GM23338 (cell line): ENCODE measurements around the gene PRPF6. TPM values are rescaled to one million over a fixed set of nuclear protein-coding genes. Genes with fewer than 3 reads are reported as not detected.

ENCODE experiments used
- ATAC-seq: fragments of 200-7000 bp; cut with Tn5 transposase; 3 replicates; pipeline ENCODE4 v1.9.1; 2020
- DNase-seq: peaks from one replicate; pipeline ENCODE4 v3.0.0-alpha.2; 2015; ENCODE audit warnings: low spot score
- H2AFZ ChIP-seq: fragments of 200-600 bp; sonication (generic); 2 replicates; pipeline ENCODE4 v1.8.0; 2016; ENCODE audit warnings: antibody characterized with exemption, mild to moderate bottlenecking, moderate library complexity
- H3F3A ChIP-seq: fragments of 200-600 bp; sonication (generic); replicated peaks from 2 replicates; pipeline ENCODE4 v1.8.0; 2017; ENCODE audit warnings: antibody characterized with exemption, mixed run types, low read depth
- H3K27ac ChIP-seq: fragments of 200-600 bp; sonication (generic); 2 replicates; pipeline ENCODE4 v1.6.1; 2016; ENCODE audit warnings: low read depth
- H3K27me3 ChIP-seq: fragments of 200-600 bp; sonication (generic); 2 replicates; pipeline ENCODE4 v1.8.0; 2016; ENCODE audit warnings: mild to moderate bottlenecking, mixed run types, moderate library complexity; ENCODE audit not compliant: insufficient read depth
- H3K36me3 ChIP-seq: fragments of 200-600 bp; sonication (generic); 2 replicates; pipeline ENCODE4 v1.8.0; 2016; ENCODE audit warnings: mild to moderate bottlenecking; ENCODE audit not compliant: insufficient read depth
- H3K4me1 ChIP-seq: fragments of 200-600 bp; sonication (generic); 2 replicates; pipeline ENCODE4 v1.8.0; 2016; ENCODE audit warnings: mild to moderate bottlenecking, moderate library complexity; ENCODE audit not compliant: insufficient read depth
- H3K4me2 ChIP-seq: fragments of 200-600 bp; sonication (generic); 2 replicates; pipeline ENCODE4 v1.7.1; 2017; ENCODE audit warnings: mixed run types
- H3K4me3 ChIP-seq: fragments of 200-600 bp; sonication (generic); 2 replicates; pipeline ENCODE4 v1.6.1; 2016; ENCODE audit warnings: mixed run types
- H3K79me2 ChIP-seq: fragments of 200-600 bp; sonication (generic); replicated peaks from 2 replicates; pipeline ENCODE4 v1.8.0; 2017; ENCODE audit warnings: mild to moderate bottlenecking; ENCODE audit not compliant: insufficient read depth
- H3K9me2 ChIP-seq: fragments of 200-600 bp; sonication (generic); 2 replicates; pipeline ENCODE4 v1.8.0; 2017; ENCODE audit not compliant: insufficient read depth
- H4K20me1 ChIP-seq: fragments of 200-600 bp; sonication (generic); replicated peaks from 2 replicates; pipeline ENCODE4 v1.8.0; 2017; ENCODE audit warnings: mild to moderate bottlenecking; ENCODE audit not compliant: insufficient read depth
- H3K27ac Mint-ChIP-seq: 2 replicates; pipeline ENCODE4 v1.8.0; 2020; ENCODE audit warnings: inconsistent platforms, mild to moderate bottlenecking, moderate library complexity, mixed read lengths
- H3K27me3 Mint-ChIP-seq: 3 replicates; pipeline ENCODE4 v1.8.0; 2022; ENCODE audit warnings: low read depth, mild to moderate bottlenecking, moderate library complexity, mixed read lengths, inconsistent platforms; ENCODE audit not compliant: insufficient read depth, poor library complexity
- H3K36me3 Mint-ChIP-seq: 3 replicates; pipeline ENCODE4 v1.8.0; 2021; ENCODE audit warnings: low read depth, mild to moderate bottlenecking, inconsistent platforms, moderate library complexity, mixed read lengths
- H3K4me1 Mint-ChIP-seq: 3 replicates; pipeline ENCODE4 v1.8.0; 2020; ENCODE audit warnings: mild to moderate bottlenecking, inconsistent platforms, mixed read lengths
- H3K4me3 Mint-ChIP-seq: 3 replicates; pipeline ENCODE4 v1.8.0; 2021; ENCODE audit warnings: moderate library complexity, mild to moderate bottlenecking, inconsistent platforms, mixed read lengths
- H3K9me3 Mint-ChIP-seq: 3 replicates; pipeline ENCODE4 v1.8.0; 2020; ENCODE audit warnings: moderate library complexity, mild to moderate bottlenecking, inconsistent platforms, mixed read lengths
- CREB1 ChIP-seq: fragments of 250-450 bp; sonication (Bioruptor Pico); IDR thresholded peaks from 2 replicates; pipeline ENCODE4 v1.5.0; 2020; ENCODE audit warnings: low read depth, mild to moderate bottlenecking, moderate library complexity
- CTCF ChIP-seq, 2 experiments: fragments of 200-600 bp in 1 of 2; sonication (generic) in 1 of 2; conservative IDR thresholded peaks; 2 replicates each; pipeline versions ENCODE4 v1.5.1 to v1.6.1; 2016 to 2017; ENCODE audit warnings: antibody characterized with exemption in 2 of 2, low read depth in 2 of 2, mild to moderate bottlenecking in 2 of 2, moderate library complexity in 1 of 2
- ETS1 ChIP-seq: IDR thresholded peaks from 2 replicates; pipeline ENCODE4 v1.6.1; 2016; ENCODE audit warnings: antibody characterized with exemption
- EZH2 ChIP-seq: fragments of 200-600 bp; sonication (generic); IDR thresholded peaks from one replicate; pipeline ENCODE4 v1.8.0; 2017; ENCODE audit warnings: antibody characterized with exemption, mild to moderate bottlenecking, low read depth; ENCODE audit not compliant: unreplicated experiment
- EZH2phosphoT487 ChIP-seq: fragments of 200-600 bp; sonication (generic); IDR thresholded peaks from one replicate; pipeline ENCODE4 v1.8.1; 2018; ENCODE audit warnings: antibody characterized with exemption; ENCODE audit not compliant: unreplicated experiment
- JUNB ChIP-seq: IDR thresholded peaks from one replicate; pipeline ENCODE4 v1.6.1; 2016; ENCODE audit warnings: antibody characterized with exemption; ENCODE audit not compliant: unreplicated experiment
- NANOG ChIP-seq: IDR thresholded peaks from 2 replicates; pipeline ENCODE4 v1.6.1; 2016; ENCODE audit warnings: antibody characterized with exemption, borderline replicate concordance
- POLR2AphosphoS5 ChIP-seq: IDR thresholded peaks from 2 replicates; pipeline ENCODE4 v1.6.1; 2016; ENCODE audit warnings: antibody characterized with exemption, low read depth
- REST ChIP-seq: IDR thresholded peaks from one replicate; pipeline ENCODE4 v1.6.1; 2018; ENCODE audit warnings: antibody characterized with exemption; ENCODE audit not compliant: unreplicated experiment
- STAT1 ChIP-seq: IDR thresholded peaks from one replicate; pipeline ENCODE4 v1.6.1; 2016; ENCODE audit warnings: antibody characterized with exemption; ENCODE audit not compliant: unreplicated experiment
- ZNF114 ChIP-seq: fragments of 250-450 bp; sonication (Bioruptor Pico); IDR thresholded peaks from 2 replicates; pipeline ENCODE4 v1.5.0; 2020; ENCODE audit warnings: mild to moderate bottlenecking, moderate library complexity
- ZNF331 ChIP-seq: fragments of 250-450 bp; sonication (Bioruptor Pico); IDR thresholded peaks from 2 replicates; pipeline ENCODE4 v1.5.0; 2020; ENCODE audit warnings: low read depth, mild to moderate bottlenecking, moderate library complexity
- ZNF462 ChIP-seq: fragments of 250-450 bp; sonication (Bioruptor Pico); IDR thresholded peaks from 2 replicates; pipeline ENCODE4 v1.5.0; 2020; ENCODE audit warnings: mild to moderate bottlenecking, moderate library complexity
- polyA plus RNA-seq: library from polyadenylated mRNA; unstranded; fragments of >200 nt; fragmentation: Nextera tagmentation; extraction: Ambion mirVana; gene quantifications from 2 replicates; pipeline ENCODE4 v1.2.1, GENCODE V29; 2016
- total RNA-seq: library from RNA; depleted of rRNA; stranded (reverse); fragments of >200 nt; shearing (Covaris generic); gene quantifications from 2 replicates; pipeline ENCODE4 v1.2.3, GENCODE V29; 2014

The PRPF6 gene
- total and polyA plus RNA-seq, 2 experiments from 2014 or later, result 53.8 to 79.9 TPM

GRCh38 chr20:64044484-64045247 lies 63.7 kb downstream of the PRPF6 start:
- Histone ChIP-seq H3K36me3 (no peaks in the 10 kb centered on the region), H3K27ac (no peak overlapping the region), H3K4me1 (peaks cover 22% of the 10 kb centered on the region), H3K9me2 (no peaks in the 10 kb centered on the region), H4K20me1 (no peaks in the 10 kb centered on the region), H3K79me2 (no peaks in the 10 kb centered on the region), H2AFZ (no peak overlapping the region), H3K27me3 (peaks cover 89% of the 10 kb centered on the region), H3K4me3 (no peak overlapping the region), H3F3A (peaks cover 7% of the 10 kb centered on the region; the same call in 1 of the 2 replicates), H3K4me2 (no peak overlapping the region; the same call in 1 of the 2 replicates)
- H3K9me3 Mint-ChIP-seq, result no peaks in the 10 kb centered on the region
- ATAC-seq, result no peak
- H3K4me1 Mint-ChIP-seq, result peaks cover 20% of the 10 kb centered on the region
- no peak overlapping the region for H3K4me3 Mint-ChIP-seq
- no peak for DNase-seq
- no peaks in the 10 kb centered on the region; the same call in 2 of the 3 replicates for H3K36me3 Mint-ChIP-seq
- peaks cover 70% of the 10 kb centered on the region for H3K27me3 Mint-ChIP-seq
- TF ChIP-seq ETS1 (no peak), ZNF114 (CRISPR knock-in tag) (no peak), EZH2phosphoT487 (no peak), REST (no peak), JUNB (no peak), STAT1 (no peak), ZNF462 (CRISPR knock-in tag) (no peak), EZH2 (no peak), CREB1 (CRISPR knock-in tag) (no peak), NANOG (no peak), CTCF (conservative IDR thresholded peaks at IDR 0.05; ENCODE audit: low read depth in 2 of 2) (no peak), POLR2AphosphoS5 (no peak), ZNF331 (CRISPR knock-in tag) (no peak)
- H3K27ac Mint-ChIP-seq, result no peak overlapping the region
